ENCODE results near the gene CTSE. TPM values are rescaled to one million over a fixed set of nuclear protein-coding genes. Genes with fewer than 3 reads are reported as not detected.

CTSE gene
- total and polyA plus RNA-seq, 2 donors (not counting 1 experiment from before 2014, with no cell fraction given): not detected

GRCh38 chr1:206068314-206068713 lies 44.6 kb upstream of the CTSE start:
- no peaks in the 10 kb centered on the region for H3K27me3 ChIP-seq (replicated peaks in 1 of 4; ENCODE audit: control extremely low read depth in 1 of 4, control insufficient read depth in 3 of 4, insufficient read depth in 4 of 4, low read length in 3 of 4)
- peaks cover 5% of the 10 kb centered on the region for H3K79me2 ChIP-seq (ENCODE audit: control insufficient read depth, insufficient read depth, low read length)
- peak overlapping the region; percentile 68 for H2AFZ ChIP-seq (ENCODE audit: insufficient read depth, low read depth, low read length, poor library complexity, severe bottlenecking)
- intact Hi-C loops (cut with micrococcal nuclease): loop anchor here (5.0 kb wide), 1 partner anchor 34 kb away; no protein-coding TSS in a partner anchor
- Mint-ChIP-seq H3K27ac (peak overlapping the region; percentile 88), H3K4me1 (peaks cover 41% of the 10 kb centered on the region), H3K27me3 (no peaks in the 10 kb centered on the region), H3K9me3 (ENCODE audit: insufficient read depth) (no peaks in the 10 kb centered on the region), H3K4me3 (peak overlapping the region; percentile 75)
- ChIA-PET CTCF (interaction anchor here (2.1 to 6.4 kb wide), 3 partner anchors 23 to 38 kb away, joined by 7 to 36 read pairs (median 16); no protein-coding TSS in a partner anchor), POLR2A (interaction anchor here (1.2 to 2.3 kb wide), 2 partner anchors 29 to 34 kb away, joined by 6 to 8 read pairs; no protein-coding TSS in a partner anchor)
- DNase-seq (no peak), ATAC-seq (ENCODE audit: low read depth) (peak; percentile 8)
- H3K9me3 ChIP-seq (ENCODE audit: control extremely low read depth in 1 of 3, control insufficient read depth in 2 of 3, insufficient read depth in 1 of 3, low read length in 2 of 3): no peaks in the 10 kb centered on the region
- H3K36me3 ChIP-seq (replicated peaks in 1 of 2; ENCODE audit: control extremely low read depth in 1 of 2, control insufficient read depth in 1 of 2, extremely low read depth in 1 of 2, insufficient read depth in 2 of 2, low read length in 1 of 2): peaks cover 0 to 5% of the 10 kb centered on the region in 2 experiments
- TF ChIP-seq CTCF (IDR thresholded peaks at IDR 0.05) (no peak), EZH2 (IDR thresholded peaks at IDR 0.05; ENCODE audit: borderline replicate concordance, insufficient read depth, low read depth, low read length, poor library complexity, severe bottlenecking) (no peak)
- H3K4me1 ChIP-seq (ENCODE audit: control insufficient read depth in 2 of 2, insufficient read depth in 2 of 2, low read length in 2 of 2): peaks cover 35 to 39% of the 10 kb centered on the region in 2 donors
- peak overlapping the region; percentile 44 for H3K9ac ChIP-seq (ENCODE audit: low read length)
- no CpG with 5 or more reads among the region's 1 CpG for WGBS (ENCODE audit: insufficient coverage)
- peak overlapping the region in 1 of 5 experiments; percentile 30 for H3K4me3 ChIP-seq (ENCODE audit: control extremely low read depth in 1 of 5, extremely low read depth in 1 of 5, insufficient read depth in 1 of 5, low read depth in 2 of 5, low read length in 4 of 5)
- H4K20me1 ChIP-seq (ENCODE audit: control insufficient read depth, insufficient read depth, low read length, poor library complexity, severe bottlenecking): no peaks in the 10 kb centered on the region
- H3K27ac ChIP-seq (ENCODE audit: low read length in 2 of 2): peak overlapping the region; percentile 63 to 75
- peak overlapping the region; percentile 63 for H3K4me2 ChIP-seq (replicated peaks; ENCODE audit: low read depth, low read length, poor library complexity, severe bottlenecking)

Measured in B cell (primary cell).